Fibroblast of skin of scalp (primary cell): ENCODE measurements around the gene RPRML.
"Not testable (repeated sequence)": the region's sequence is repeated elsewhere in the genome, so short reads cannot be mapped to it uniquely, and the experiment has no call there.

Experiments
- DNase-seq: peaks from one replicate; pipeline ENCODE4 v3.0.0-alpha.2; 2013

The RPRML gene

DNA sequence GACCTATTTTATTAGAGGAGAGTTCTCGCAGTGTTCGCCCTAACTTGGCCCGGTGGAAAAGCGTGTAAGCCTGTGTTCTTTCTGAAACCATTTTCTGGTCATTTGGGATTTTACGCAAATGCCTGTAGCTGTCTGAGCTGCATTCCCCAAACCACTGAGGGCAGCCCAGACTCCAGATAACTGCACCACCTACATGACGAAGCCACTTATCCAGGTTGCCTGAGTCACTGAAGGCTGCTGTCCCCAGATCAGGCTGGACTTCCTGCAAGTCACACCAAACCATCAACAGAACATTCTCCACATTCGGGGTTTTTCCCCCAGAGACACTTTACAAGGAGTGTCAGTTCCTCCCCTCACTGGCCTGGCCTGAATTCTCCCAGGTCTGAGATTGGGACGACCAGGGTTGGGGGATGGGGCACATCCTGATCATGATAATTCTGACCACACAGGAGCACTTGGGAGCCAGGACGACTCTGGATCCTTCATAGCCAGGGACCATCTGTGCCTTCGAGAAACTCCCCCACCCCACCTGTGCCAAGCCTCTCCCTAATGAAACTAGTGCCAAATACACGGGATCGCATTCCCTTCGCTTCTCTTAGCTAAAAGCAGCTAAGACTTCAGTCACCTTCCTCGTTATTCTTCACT lies 2.3 kb downstream of the RPRML start:
- no peak for DNase-seq

DNA sequence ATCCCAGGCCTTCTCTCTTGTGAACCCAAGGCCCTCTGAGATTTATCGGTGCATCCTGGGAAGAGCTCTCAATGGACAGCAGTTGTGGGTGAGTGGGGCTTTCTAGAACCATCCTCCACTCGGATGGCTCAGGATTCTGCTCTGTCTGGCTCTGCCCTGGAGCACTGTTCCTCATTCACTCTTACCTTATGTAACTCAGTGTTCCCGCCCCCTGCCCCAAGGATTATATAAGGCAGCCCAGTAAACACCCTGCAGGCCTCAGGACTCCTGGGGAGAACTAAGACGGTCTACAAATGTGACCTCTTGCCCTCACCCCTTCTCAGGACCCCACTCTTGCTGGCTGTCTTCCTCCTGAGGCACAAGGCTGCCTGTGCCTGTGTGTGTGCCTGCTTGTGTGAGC lies 3.8 kb downstream of the RPRML start:
- no peak for DNase-seq

DNA sequence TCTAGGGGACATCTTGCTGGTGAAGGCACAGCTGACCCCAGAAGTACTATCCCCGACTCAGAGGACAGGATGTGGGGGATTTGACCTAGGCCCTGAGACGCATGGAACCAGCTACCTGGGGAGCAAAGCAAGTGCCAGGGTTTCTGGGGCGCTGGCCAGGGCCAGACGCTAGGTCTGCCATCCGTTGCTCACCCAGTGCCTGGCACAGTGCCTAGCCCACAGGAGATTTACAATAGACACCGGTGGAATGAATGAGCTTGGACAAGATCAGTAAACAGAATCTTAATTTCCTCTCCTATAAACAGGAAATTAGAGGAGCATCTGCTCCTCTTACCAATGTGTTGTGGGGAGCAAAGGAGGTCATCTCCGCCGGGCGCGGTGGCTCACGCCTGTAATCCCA lies 5.0 kb downstream of the RPRML start:
- DNase-seq = no peak

DNA sequence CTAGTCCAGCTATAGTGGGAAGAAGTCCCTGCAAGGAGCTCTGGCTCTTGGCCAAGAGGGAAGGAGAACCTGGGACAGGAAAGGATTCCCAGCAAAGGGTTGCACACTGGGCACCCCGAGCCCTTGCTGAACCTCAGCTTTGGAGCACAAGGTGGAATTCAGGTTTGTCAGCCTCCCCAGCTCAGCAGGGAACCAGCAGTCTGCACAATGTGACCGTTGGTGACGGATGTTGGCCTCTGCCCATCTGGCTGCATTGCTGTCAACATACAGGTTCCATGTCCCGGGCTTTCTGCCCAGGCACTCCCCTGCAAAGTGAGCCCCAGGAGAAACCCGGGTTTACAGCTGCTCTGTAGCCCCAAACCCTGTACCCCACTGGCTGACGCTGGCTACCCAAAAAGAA lies 6.7 kb downstream of the RPRML start:
- no peak for DNase-seq

DNA sequence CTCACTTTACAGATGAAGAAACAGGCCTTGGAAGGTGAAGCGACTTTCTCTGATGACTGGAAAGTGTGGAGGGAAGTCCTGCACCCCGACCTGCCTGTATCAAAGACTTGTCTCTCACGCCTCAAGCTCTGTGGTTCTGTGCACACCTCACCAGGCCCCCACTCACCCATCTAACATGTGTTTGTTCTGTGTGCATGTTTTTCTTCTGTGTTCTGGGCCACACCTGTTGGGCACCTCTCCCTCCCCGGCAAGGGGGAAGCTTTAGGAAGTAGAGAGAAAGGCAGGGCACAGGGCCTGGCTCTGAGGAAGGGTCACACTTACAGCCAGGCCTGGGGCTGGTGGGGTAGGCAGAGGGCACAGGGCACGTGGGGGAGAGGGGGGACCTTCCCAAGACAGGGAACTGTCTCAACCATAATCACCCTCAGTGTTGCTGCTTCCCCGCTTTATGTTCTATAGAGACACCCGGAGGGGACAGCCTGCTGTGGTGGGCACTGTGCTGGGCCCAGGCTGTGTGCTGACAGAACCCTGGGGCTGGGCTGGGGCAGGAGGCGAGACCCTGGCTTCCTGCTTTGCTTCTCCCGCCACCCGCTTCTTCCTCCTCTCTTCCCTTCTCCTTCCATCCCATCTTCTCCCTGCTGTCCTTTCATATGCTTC lies 7.3 kb downstream of the RPRML start:
- no peak for DNase-seq

DNA sequence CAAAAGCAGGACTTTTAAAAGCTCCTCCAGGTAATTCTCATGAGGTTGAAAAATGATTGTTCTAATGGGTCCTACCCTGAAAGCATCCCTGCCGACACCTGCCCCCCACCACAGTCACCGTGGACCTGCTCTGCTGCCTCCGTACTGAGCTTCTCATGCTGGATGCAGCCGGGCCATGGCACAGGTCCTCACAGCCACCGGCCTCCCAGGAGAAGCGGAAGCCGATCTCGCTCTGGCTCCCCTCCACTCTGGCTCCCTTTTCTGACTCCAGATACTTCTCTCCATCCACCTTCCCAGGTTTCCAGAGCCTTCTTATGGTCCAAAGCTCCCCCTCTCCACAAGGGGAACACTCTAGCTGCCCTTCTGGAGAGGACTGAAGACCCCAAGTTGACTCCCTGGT lies 10.2 kb downstream of the RPRML start:
- no peak for DNase-seq

DNA sequence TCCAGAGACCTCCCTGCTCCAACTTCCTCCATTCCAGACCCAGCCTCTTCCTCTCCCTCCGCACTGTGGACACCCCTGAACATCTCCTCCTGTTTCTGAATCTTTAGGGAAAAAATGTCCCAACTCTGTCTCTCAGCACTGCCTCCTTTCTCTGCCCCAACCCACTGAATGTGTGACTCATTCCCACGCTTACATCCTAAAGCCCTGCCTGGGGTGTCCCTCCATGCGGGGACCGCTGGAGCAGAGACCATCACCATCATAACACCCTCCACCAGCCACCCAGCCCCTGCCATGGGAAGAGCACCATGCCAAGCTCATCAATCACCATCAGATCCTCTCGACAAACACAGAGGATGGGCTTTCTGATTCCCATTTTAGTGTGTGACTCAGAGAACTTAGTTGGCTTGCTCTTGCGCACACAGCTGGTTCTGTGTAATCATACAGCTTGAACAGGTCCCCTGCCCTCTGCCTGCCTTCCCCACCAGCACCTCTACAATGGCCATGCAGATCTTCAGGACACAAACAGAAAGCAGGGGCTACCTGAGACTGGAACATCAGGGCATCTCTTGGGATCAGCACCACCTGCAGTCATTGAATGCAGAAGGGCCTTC lies 10.7 kb downstream of the RPRML start:
- no peak for DNase-seq

DNA sequence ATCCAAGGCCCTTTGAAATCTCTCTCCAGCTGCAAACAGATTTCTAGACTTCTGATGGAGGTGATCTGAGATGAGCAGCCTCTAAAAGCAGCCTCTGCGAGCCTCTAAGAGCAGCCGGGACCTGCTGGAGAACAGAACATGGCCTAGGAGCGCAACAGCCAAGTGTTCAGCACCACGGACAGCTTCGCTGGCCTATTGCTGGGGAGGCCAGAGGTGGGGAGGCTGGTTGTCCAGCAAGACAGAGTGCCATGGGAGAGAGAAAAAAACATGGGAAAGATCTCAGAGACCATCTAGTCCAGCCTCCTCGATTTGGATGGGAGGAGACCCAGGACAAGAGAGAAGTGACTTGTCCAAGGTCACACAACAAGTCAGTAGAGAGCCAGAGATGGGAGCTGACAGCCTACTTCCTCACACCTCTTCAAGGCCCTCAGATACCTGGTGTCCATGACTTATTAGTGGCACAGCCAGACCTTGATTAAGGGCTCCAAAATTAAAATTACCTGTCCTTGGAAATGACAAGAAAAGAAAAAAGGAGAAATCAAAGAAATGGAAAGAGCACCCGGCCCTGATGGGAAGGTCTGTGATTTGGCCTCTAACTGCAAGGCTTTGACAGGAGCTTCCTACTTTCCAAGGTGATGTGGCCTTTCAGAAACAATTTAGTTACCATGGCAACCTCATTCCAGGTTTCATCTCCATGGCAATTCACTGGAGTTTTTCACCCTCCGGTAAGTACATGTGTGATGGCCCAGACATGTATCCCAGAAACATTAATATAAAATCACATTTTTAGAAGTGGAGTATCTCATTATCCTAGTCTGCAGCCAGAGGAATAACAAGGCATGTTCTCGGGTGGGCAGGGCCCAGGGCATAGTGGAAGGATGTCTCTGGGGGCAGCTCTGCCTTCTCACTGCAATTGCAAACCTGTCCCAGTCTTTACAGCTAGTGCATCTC lies 14.5 kb downstream of the RPRML start:
- DNase-seq = peak; percentile 36

DNA sequence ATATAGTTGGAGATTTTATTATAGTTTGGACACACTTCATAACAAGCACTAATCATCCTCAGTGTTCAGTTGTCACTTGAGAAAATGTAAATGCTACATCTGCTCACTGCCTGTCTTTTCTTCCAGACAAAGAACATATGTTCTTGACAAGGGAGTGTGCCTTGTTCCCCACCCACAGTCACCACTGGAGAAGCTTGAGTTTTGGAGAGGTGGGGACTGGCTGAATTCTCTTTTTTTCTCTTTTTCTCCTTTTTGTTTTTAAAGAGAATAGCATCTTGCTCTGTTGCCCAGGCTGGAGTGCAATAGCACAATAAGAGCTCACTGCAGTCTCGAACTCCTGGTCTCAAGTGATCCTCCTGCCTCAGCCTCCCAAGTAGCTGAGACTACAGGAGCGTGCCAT lies 15.5 kb downstream of the RPRML start:
- DNase-seq = no peak

DNA sequence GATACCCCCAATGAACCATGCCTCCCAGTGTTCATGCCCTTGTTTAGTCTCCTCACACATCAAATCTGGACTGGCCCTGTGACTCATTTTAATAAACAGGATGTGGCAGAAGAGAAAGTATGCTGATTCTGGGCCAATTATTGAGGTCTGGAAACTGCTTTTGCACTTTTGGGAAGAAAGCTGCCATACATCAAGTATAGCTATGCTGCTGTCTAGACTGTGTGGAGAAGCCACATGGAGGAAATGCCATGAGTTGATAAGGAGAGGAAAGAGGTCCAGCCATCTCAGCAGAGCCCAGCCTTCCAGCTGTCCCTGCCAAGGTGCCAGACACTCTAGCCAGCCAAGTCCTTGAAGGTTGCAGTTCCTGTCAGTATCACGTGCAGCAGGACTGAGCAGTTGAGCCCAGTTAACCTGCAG lies 16.7 kb downstream of the RPRML start:
- peak; percentile 73 for DNase-seq

DNA sequence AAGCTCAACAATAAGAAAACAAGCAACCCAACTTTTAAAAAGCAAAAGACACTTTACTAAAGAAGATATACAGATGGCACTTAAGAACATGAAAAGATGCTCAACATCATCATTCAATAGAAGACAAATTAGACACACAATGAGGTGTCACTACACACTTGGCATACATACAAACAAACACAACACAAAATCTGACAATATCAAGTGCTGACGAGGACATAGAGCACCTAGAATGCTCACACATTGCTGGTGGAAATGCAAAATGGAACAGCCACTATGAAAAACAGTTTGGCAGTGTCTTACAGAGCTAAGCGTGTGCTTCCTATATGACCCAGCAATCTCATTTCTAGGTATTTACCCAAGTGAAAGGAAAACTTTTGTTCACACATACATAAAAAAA lies 18.9 kb downstream of the RPRML start:
- no peak for DNase-seq

DNA sequence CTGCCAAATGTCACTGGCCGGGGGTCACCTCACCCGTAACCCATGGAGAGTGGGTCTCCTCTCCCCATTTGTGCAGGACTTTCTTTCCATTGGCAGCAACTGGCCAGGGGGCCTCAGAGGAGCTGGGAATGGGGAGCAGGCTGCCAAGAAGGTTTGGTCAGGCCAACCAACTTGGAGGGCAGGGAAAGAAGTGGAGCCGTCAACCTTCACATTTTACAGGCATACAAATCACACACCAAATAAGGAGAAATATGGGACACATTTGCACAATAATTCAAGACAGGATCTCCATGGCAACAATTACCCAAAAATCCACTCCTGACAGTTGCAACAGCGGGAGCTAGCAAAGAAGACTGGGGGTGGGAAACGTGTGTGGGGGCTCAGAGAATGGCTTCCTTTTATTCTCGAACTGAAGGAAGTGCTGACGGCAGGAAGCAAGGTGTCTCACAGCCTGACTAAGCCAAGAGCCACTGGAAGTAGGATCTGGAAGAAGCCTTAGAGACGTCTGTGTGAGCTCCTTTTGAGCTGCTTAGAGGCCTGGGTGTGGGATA lies 20.9 kb downstream of the RPRML start:
- DNase-seq = peak; percentile 55

DNA sequence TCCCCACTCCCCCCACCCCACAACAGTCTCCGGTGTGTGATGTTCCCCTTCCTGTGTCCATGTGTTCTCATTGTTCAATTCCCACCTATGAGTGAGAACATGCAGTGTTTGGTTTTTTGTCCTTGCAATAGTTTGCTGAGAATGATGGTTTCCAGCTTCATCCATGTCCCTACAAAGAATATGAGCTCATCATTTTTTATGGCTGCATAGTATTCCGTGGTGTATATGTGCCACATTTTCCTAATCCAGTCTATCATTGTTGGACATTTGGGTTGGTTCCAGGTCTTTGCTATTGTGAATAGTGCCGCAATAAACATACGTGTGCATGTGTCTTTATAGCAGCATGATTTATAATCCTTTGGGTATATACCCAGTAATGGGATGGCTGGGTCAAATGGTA lies 25.9 kb downstream of the RPRML start:
- DNase-seq = not testable (repeated sequence)

DNA sequence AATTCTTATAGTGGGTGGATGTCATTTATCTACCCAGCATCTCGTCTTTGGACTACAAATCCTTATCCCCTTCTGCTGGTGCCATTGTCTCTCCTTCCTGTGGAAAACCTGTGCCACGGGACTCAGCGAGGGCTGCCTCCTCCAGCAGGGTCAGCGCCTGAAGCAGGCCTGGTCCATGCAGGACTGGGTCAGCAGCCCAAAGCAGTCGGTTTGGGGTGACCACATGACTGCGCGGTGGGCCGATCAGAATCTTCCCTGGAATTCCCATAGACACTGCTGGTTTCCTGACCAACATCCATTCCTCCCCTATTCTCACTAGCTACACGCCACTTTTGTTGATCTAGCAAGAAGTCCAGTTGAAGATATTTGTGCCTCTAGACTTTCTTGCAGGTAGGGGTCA lies 26.9 kb downstream of the RPRML start:
- no peak for DNase-seq

DNA sequence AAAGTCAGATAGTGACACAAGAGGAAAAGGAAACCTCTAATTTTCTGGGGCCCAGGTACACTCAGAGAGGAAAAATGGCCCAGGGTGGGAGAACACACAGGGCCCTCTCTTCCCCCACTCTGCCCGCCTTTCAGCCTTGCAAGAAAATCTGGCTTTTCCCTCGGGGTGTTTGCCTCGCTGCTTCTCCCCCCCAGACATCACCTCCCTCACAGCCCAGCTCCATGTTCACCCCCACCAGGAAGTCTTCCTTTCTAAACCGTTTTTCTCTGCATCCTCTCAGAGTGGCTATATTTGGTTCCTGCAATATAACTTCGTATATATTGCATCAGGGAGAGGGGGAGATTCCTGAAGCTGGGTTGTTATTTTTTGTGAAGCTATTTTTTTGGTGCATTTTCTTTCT lies 27.3 kb downstream of the RPRML start:
- DNase-seq = no peak

DNA sequence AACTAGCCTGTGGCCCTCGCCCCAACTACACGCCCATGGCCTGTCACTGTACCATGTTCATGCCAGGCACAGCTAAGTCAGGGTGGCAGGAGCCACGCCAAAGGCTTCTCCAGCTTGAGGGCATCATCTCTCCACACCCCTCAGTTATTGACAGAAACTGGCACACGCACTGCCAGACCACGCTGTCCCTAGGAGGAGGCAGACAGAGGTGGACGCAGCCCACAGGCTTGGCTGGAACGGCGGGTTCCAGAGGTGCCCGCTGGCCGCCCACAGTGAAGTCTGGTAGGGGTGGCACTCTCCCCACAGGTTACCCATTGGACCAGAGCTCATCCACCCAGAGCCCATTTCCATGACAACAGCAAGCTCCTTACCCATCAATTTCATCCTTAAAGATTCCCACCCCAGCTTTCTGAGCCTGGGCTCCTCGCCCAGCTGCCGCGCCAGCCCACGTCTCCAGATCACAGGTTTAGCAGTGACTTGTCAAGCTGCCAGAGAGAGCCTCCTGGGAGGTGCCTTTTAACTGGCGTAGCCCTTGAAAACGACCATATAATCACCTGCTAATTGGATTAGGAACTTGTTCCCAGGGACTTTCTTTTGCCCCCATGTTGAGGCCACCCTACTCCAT lies 27.9 kb downstream of the RPRML start:
- no peak for DNase-seq

DNA sequence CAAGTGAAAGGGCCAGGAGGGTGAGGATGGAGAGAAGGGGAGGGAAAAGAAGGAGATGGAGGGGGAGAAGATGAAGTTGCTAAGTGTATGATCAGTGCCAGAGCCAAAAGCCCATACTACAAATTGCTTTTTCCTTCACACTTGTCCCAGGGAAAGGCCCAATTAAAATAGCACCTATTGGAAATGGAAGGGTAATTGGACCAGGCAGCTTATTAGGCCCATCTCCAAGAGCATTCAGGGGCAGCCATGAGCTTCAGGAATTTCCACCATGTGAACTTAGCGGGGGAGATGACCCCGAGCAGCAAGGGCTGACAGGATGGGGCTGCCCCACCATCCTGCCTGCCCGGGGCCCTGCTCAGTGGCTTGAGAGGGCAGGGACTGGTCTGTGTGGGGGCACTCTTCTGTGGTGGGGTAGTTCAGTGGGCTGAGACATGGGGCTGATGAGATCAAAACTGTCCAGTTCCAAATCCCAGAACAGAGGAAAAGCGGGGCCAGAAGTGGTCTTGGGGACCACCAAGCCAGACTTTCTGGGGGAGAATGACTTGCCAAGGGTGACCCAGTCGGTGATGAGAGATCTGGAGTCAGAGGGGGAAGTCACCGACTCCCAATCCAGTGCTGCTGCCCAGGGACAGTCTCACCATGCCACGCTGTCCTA lies 28.6 kb downstream of the RPRML start:
- DNase-seq = no peak

DNA sequence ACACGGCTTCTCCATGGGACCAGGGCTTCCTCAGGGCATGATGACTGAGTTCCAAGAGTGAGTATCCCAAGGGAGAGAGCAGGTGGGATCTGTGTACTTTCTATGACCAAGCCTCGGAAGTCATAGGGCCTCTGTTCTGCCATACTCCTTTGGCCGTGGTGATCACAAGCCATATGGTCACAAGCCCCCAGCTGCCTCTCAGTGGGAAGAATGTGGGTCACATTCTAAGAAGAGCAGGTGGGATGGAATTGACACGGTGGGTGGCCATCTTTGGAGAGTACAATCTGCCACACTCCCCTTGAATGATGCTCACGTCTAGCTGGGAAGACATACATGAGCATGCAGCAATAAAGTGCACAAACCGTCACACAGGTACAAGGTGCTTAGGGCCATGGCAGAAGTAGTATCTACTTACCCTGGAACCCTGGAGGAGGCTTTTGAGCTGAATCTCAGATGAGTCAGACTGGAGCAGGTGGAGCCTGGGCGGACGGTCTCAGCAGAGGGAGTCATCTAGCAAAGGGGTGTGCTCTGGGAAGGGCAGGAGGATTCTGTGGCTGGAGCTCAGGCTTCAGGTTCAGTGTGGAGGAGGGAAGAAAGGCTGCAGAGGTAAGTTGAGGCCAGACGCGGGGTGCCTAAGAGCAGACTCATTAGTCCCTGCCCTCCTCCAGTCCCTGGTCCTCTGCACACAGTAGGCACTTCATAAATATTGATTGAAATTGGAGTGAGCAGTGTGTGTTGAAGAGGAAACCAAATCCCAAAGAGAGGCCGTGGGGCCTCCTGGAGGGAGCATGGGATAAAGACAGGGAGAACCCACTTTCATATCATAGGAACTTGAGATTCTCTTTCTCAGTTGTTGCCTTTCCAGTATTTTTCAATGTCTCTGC lies 29.5 kb downstream of the RPRML start:
- no peak for DNase-seq

DNA sequence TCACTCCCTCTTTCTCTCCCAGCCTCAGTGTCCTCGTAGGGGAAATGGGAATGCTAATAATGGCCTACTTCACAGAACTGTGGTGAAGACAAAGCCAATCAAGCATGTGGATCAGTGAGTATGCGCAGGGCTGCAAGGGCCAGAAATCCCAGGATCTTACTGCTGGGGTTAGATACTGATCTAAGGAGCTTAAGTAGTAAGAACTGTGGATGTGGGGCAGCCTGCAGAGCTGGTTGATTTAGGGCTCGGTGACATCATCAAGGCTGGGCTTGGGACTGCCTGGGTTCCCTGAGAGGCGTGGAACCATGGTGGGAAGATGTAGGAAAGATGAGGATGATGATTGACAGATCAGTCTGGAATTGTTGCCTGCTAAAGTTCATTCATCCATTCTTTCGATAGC lies 30.5 kb downstream of the RPRML start:
- no peak for DNase-seq

DNA sequence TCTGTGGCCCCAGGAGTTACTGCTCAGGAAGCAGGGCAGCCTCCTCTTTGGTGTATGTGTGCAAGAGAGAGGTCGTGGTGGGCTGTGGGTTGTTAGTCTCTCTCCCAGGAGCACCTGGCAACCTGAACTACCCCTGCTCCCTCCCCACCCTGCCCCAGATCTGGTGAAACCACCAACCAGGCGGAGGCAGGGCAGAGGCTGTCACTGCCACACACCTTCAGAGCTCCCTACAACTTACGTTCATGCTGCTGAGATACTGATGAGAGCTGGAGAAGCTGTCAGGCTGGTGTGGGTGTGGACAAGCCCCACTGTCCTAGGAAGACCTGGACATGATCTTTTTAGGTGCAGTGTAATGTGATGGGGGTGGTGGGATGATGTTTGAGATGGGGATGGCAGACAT lies 31.8 kb downstream of the RPRML start:
- no peak for DNase-seq

DNA sequence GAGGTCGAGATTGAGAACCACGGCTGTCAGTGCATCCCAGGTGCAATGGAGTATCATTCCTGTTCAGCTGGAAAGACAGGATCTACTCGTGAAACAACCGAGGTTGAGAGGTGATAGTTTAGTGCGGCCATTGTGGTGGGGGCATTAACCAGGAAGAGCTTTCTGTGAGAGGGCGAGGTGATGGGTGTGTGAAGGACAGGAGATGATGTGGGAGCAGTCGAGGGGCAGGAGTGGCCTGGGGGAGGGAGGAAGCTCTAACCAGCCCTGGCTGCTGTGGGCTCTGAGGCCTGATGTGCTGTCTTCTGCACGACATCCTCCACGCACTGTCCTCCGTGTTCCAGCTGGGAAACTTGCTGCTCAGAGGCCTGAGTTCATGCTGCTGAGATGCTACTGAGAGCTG lies 34.1 kb downstream of the RPRML start:
- DNase-seq = no peak
